IMR-90 (cell line): ENCODE measurements around the gene TRIM28. TPM values are rescaled to one million over a fixed set of nuclear protein-coding genes. Genes with fewer than 3 reads are reported as not detected.

Experiments
- ATAC-seq: fragments of 200-7000 bp; cut with Tn5 transposase; 2 replicates; pipeline ENCODE4 v1.9.1; 2020; ENCODE audit warnings: low read depth, mild to moderate bottlenecking, moderate library complexity
- BruUV-seq: library from RNA; stranded (reverse); fragments of 400-500 nt; replicated peaks from 2 replicates; lab custom pipeline; 2021; lab: Mats Ljungman, UMichigan
- CTCF ChIA-PET: fragments of 300-600 bp; formaldehyde crosslinking; extraction: SDS; loops from one replicate; lab custom pipeline; 2021; ENCODE audit warnings: antibody characterized with exemption; lab: Yijun Ruan, JAX
- POLR2A ChIA-PET: fragments of 300-600 bp; sonication (Branson Sonifier 250); formaldehyde crosslinking; loops from one replicate; lab custom pipeline; 2022; ENCODE audit warnings: antibody characterized with exemption; ENCODE audit not compliant: unreplicated experiment; lab: Charles Lee
- DNase-seq: peaks from one replicate; pipeline ENCODE4 v3.0.0; 2013
- H2AFZ ChIP-seq: replicated peaks from 2 replicates; pipeline ENCODE3; 2013; ENCODE audit warnings: low read length, mild to moderate bottlenecking; ENCODE audit not compliant: poor library complexity
- H2AK5ac ChIP-seq: 2 replicates; pipeline ENCODE4 v1.6.1; 2013; ENCODE audit warnings: low read depth, low read length, inconsistent platforms
- H2AK9ac ChIP-seq: replicated peaks from 2 replicates; pipeline ENCODE3; 2013; ENCODE audit warnings: mild to moderate bottlenecking, low read depth, low read length, moderate library complexity; ENCODE audit not compliant: poor library complexity
- H2BK120ac ChIP-seq: 2 replicates; pipeline ENCODE4 v1.6.1; 2013; ENCODE audit warnings: low read depth, low read length, inconsistent platforms
- H2BK15ac ChIP-seq: 3 replicates; pipeline ENCODE4 v1.6.1; 2013; ENCODE audit warnings: low read depth, low read length, inconsistent platforms
- H2BK20ac ChIP-seq: 2 replicates; pipeline ENCODE4 v1.6.1; 2013; ENCODE audit warnings: low read depth, mild to moderate bottlenecking, inconsistent platforms, low read length, moderate library complexity
- H2BK5ac ChIP-seq: 2 replicates; pipeline ENCODE4 v1.6.1; 2013; ENCODE audit warnings: mild to moderate bottlenecking, low read depth, low read length, inconsistent platforms; ENCODE audit not compliant: poor library complexity, severe bottlenecking
- H3K14ac ChIP-seq: replicated peaks from 2 replicates; pipeline ENCODE4 v1.6.1; 2013; ENCODE audit warnings: low read depth, low read length, inconsistent platforms
- H3K18ac ChIP-seq: 2 replicates; pipeline ENCODE4 v1.6.1; 2013; ENCODE audit warnings: low read depth, low read length, control low read depth
- H3K23ac ChIP-seq: 2 replicates; pipeline ENCODE4 v1.6.1; 2013; ENCODE audit warnings: low read depth, low read length, inconsistent platforms
- H3K27ac ChIP-seq: 2 replicates; pipeline ENCODE4 v1.5.1; 2013; ENCODE audit warnings: mild to moderate bottlenecking, control low read depth, low read length; ENCODE audit not compliant: insufficient read depth
- H3K27me3 ChIP-seq: 2 replicates; pipeline ENCODE4 v1.6.1; 2013; ENCODE audit warnings: low read length; ENCODE audit not compliant: control insufficient read depth, insufficient read depth
- H3K36me3 ChIP-seq: 2 replicates; pipeline ENCODE4 v1.6.1; 2013; ENCODE audit warnings: low read length, mixed read lengths; ENCODE audit not compliant: control insufficient read depth, insufficient read depth
- H3K4ac ChIP-seq: 2 replicates; pipeline ENCODE4 v1.6.1; 2013; ENCODE audit warnings: low read depth, low read length, inconsistent platforms
- H3K4me1 ChIP-seq: 2 replicates; pipeline ENCODE4 v1.6.1; 2013; ENCODE audit warnings: low read length, mixed read lengths; ENCODE audit not compliant: control insufficient read depth, insufficient read depth
- H3K4me2 ChIP-seq: 2 replicates; pipeline ENCODE4 v1.6.1; 2013; ENCODE audit warnings: low read depth, mild to moderate bottlenecking, control low read depth, low read length, moderate library complexity
- H3K4me3 ChIP-seq: 2 replicates; pipeline ENCODE4 v1.5.1; 2013; ENCODE audit warnings: low read depth, mild to moderate bottlenecking, control low read depth, low read length, moderate library complexity; ENCODE audit not compliant: insufficient read depth
- H3K56ac ChIP-seq: 2 replicates; pipeline ENCODE4 v1.6.1; 2013; ENCODE audit warnings: low read length, inconsistent platforms; ENCODE audit not compliant: insufficient read depth; ENCODE audit errors: extremely low read depth
- H3K79me1 ChIP-seq, 2 experiments: 2 replicates each; pipeline ENCODE4 v1.6.1; 2013; ENCODE audit warnings: low read length in 2 of 2, inconsistent platforms in 1 of 2, low read depth in 1 of 2
- H3K9ac ChIP-seq: 2 replicates; pipeline ENCODE4 v1.6.1; 2013; ENCODE audit warnings: low read depth, low read length, control low read depth
- H3K9me1 ChIP-seq: 2 replicates; pipeline ENCODE4 v1.6.1; 2013; ENCODE audit warnings: low read length, inconsistent platforms; ENCODE audit not compliant: insufficient read depth
- H3K9me3 ChIP-seq: 2 replicates; pipeline ENCODE4 v1.6.1; 2013; ENCODE audit warnings: low read length; ENCODE audit not compliant: control insufficient read depth, insufficient read depth
- H4K20me1 ChIP-seq: 2 replicates; pipeline ENCODE4 v1.6.1; 2013; ENCODE audit warnings: low read length, inconsistent platforms; ENCODE audit not compliant: insufficient read depth
- H4K5ac ChIP-seq: 2 replicates; pipeline ENCODE4 v1.6.1; 2013; ENCODE audit warnings: mild to moderate bottlenecking, low read depth, low read length, control low read depth
- H4K8ac ChIP-seq, 2 experiments: 2 replicates each; pipeline ENCODE4 v1.6.1; 2013; ENCODE audit warnings: low read depth in 2 of 2, low read length in 2 of 2, control low read depth in 1 of 2, inconsistent platforms in 1 of 2
- H4K91ac ChIP-seq: 2 replicates; pipeline ENCODE4 v1.6.1; 2013; ENCODE audit warnings: low read depth, low read length, inconsistent platforms; ENCODE audit not compliant: insufficient read depth
- BHLHE40 ChIP-seq: fragments of 150-350 bp; IDR thresholded peaks from 2 replicates; pipeline ENCODE4 v1.6.1; 2016; ENCODE audit warnings: mild to moderate bottlenecking, low read depth, low read length
- CEBPB ChIP-seq: IDR thresholded peaks from 2 replicates; pipeline ENCODE4 v1.6.1; 2012; ENCODE audit warnings: low read depth, low read length, improper control_type of control experiment
- CHD1 ChIP-seq: IDR thresholded peaks from 2 replicates; pipeline ENCODE4 v1.6.1; 2012; ENCODE audit warnings: low read depth, low read length, improper control_type of control experiment
- CTCF ChIP-seq: conservative IDR thresholded peaks from 2 replicates; pipeline ENCODE4 v1.5.1; 2012; ENCODE audit warnings: mild to moderate bottlenecking, low read depth, low read length, improper control_type of control experiment
- FOS ChIP-seq: fragments of 150-350 bp; IDR thresholded peaks from 2 replicates; pipeline ENCODE4 v1.6.1; 2016; ENCODE audit warnings: low read depth, low read length
- MAFK ChIP-seq: IDR thresholded peaks from 2 replicates; pipeline ENCODE4 v1.6.1; 2012; ENCODE audit warnings: low read depth, low read length, improper control_type of control experiment
- MAZ ChIP-seq: IDR thresholded peaks from 2 replicates; pipeline ENCODE4 v1.6.1; 2012; ENCODE audit warnings: low read depth, mild to moderate bottlenecking, low read length, improper control_type of control experiment, moderate library complexity, borderline replicate concordance
- MXI1 ChIP-seq: IDR thresholded peaks from 2 replicates; pipeline ENCODE4 v1.6.1; 2012; ENCODE audit warnings: low read depth, mild to moderate bottlenecking, low read length, moderate library complexity, borderline replicate concordance
- NFE2L2 ChIP-seq: fragments of 150-350 bp; IDR thresholded peaks from 2 replicates; pipeline ENCODE4 v1.6.1; 2016; ENCODE audit warnings: low read depth, mild to moderate bottlenecking, low read length
- POLR2A ChIP-seq: IDR thresholded peaks from 2 replicates; pipeline ENCODE4 v1.6.1; 2012; ENCODE audit warnings: mild to moderate bottlenecking, low read depth, low read length
- RAD21 ChIP-seq: IDR thresholded peaks from 2 replicates; pipeline ENCODE4 v1.6.1; 2012; ENCODE audit warnings: low read length, improper control_type of control experiment
- RCOR1 ChIP-seq: IDR thresholded peaks from 2 replicates; pipeline ENCODE4 v1.6.1; 2012; ENCODE audit warnings: mild to moderate bottlenecking, low read length, improper control_type of control experiment; ENCODE audit not compliant: insufficient replicate concordance
- RFX5 ChIP-seq: IDR thresholded peaks from 2 replicates; pipeline ENCODE4 v1.8.0; 2012; ENCODE audit warnings: low read depth, mild to moderate bottlenecking, low read length, moderate library complexity
- SMC3 ChIP-seq: fragments of 150-350 bp; IDR thresholded peaks from 2 replicates; pipeline ENCODE4 v1.6.1; 2016; ENCODE audit warnings: low read depth, mild to moderate bottlenecking, antibody characterized with exemption, low read length, moderate library complexity
- USF2 ChIP-seq: fragments of 150-350 bp; IDR thresholded peaks from 2 replicates; pipeline ENCODE4 v1.6.1; 2017; ENCODE audit warnings: mild to moderate bottlenecking, antibody characterized with exemption, low read length, low read depth
- WGBS, 2 experiments: methylation state at CpG; one replicate each; pipeline versions ENCODE4 v1.1.5 to v1.1.7; 2013; ENCODE audit warnings: missing lambda C conversion rate in 2 of 2; ENCODE audit not compliant: insufficient read length in 1 of 2; ENCODE audit errors: extremely low coverage in 2 of 2; 5-methylcytosine and 5-hydroxymethylcytosine counted together
- dilution Hi-C: fragments of 300-500 bp; cut with HindIII; formaldehyde crosslinking; loops from one replicate; pipeline ENCODE4 v1.14.3; 2018; ENCODE audit warnings: low sequenced_read_pairs; ENCODE audit not compliant: unreplicated experiment
- in situ Hi-C: fragments of 300-500 bp; cut with MboI; formaldehyde crosslinking; loops from 3 replicates; pipeline ENCODE4 v1.14.3; 2019; ENCODE audit warnings: low sequenced_read_pairs, inconsistent platforms, mixed read lengths
- intact Hi-C: fragments of 100-400 bp; cut with micrococcal nuclease; formaldehyde crosslinking; loops from 2 replicates; pipeline ENCODE4 v1.10.0; 2022
- polyA plus RNA-seq, 3 experiments: library from polyadenylated mRNA; depleted of rRNA; stranded (reverse); fragments of >200 nt; gene quantifications; 2 replicates each; pipeline ENCODE4 v1.2.3, GENCODE V29; 2012; ENCODE audit warnings: low replicate concordance in 1 of 3
- total RNA-seq: library from RNA; depleted of rRNA; stranded (reverse); fragments of >200 nt; gene quantifications from 2 replicates; pipeline ENCODE4 v1.2.3, GENCODE V29; 2012

The TRIM28 gene
- total and polyA plus RNA-seq, 2 of the 4 experiments (the other 2 are of a cell fraction) = 349 to 465 TPM

- dilution Hi-C loops (no loop called here), intact Hi-C loops (no loop called here), in situ Hi-C loops (no loop called here)
- Histone ChIP-seq H3K4ac (peak overlapping the region; percentile 71), H4K8ac (peak overlapping the region in 1 of 2 experiments; percentile 63; a peak in 2 of 4 replicates), H3K4me3 (no peak overlapping the region), H3K27me3 (no peaks in the 10 kb centered on the region), H2BK5ac (peak overlapping the region; percentile 88), H2BK120ac (peak overlapping the region; percentile 71), H3K18ac (peak overlapping the region; percentile 28), H3K14ac (peak overlapping the region; percentile 60), H4K91ac (peak overlapping the region; percentile 73), H4K20me1 (peaks cover 19% of the 10 kb centered on the region), H3K4me2 (no peak overlapping the region), H3K9me1 (peaks cover 26% of the 10 kb centered on the region), H3K4me1 (peaks cover 19% of the 10 kb centered on the region), H3K27ac (peak overlapping the region; percentile 77; the same call in 1 of the 2 replicates), H3K56ac (no peak overlapping the region), H3K9me3 (no peaks in the 10 kb centered on the region), H2BK20ac (peak overlapping the region; percentile 74; the same call in 1 of the 2 replicates), H4K5ac (peak overlapping the region; percentile 9; the same call in 1 of the 2 replicates), H2AK9ac (no peak overlapping the region), H3K36me3 (peaks cover 13% of the 10 kb centered on the region), H2BK15ac (peak overlapping the region; percentile 43; the same call in 2 of the 3 replicates), H2AK5ac (peak overlapping the region; percentile 95; the same call in 1 of the 2 replicates), H3K79me1 (peaks cover 12 to 56% of the 10 kb centered on the region in 2 experiments), H2AFZ (no peak overlapping the region), H3K23ac (peak overlapping the region; percentile 44), H3K9ac (no peak overlapping the region)
- CTCF ChIA-PET = no interaction called here
- WGBS, 2 experiments = 89% methylated on average over 4 of the region's 6 CpGs; no CpG with 5 or more reads in 1 of the 2 experiments
- POLR2A ChIA-PET = no interaction called here
- BruUV-seq = no TSS peak
- no peak for ATAC-seq
- peak; percentile 28 for DNase-seq
- no peak for TF ChIP-seq CHD1
- no peak for TF ChIP-seq BHLHE40
- TF ChIP-seq CTCF = no peak
- TF ChIP-seq SMC3 = no peak
- no peak for TF ChIP-seq USF2
- TF ChIP-seq MXI1 = no peak
- no peak for TF ChIP-seq FOS
- no peak for TF ChIP-seq NFE2L2
- TF ChIP-seq MAZ = no peak
- no peak for TF ChIP-seq RAD21
- TF ChIP-seq RCOR1 = no peak
- no peak for TF ChIP-seq POLR2A
- TF ChIP-seq MAFK = no peak
- no peak for TF ChIP-seq CEBPB
- TF ChIP-seq RFX5 = no peak
Measured at GRCh38 chr19:58585442-58586132, 41.7 kb downstream of the TRIM28 start.
